Peyer's patch (tissue), 4 donors: ENCODE data around the gene FCER1G.

Source experiments
- POLR2A ChIP-seq, 2 donors: fragments of 450-650 bp; IDR thresholded peaks; one replicate each; pipeline ENCODE4 v1.5.1; 2017; ENCODE audit warnings: antibody characterized with exemption in 2 of 2, mild to moderate bottlenecking in 2 of 2, moderate library complexity in 2 of 2
- TF ChIP-seq, protein P1 (sequence below), 6 experiments: fragments of 450-650 bp in 4 of 6; fragments of 200-600 bp in 2 of 6; sonication (generic) in 1 of 6; IDR thresholded peaks; one replicate each; pipeline ENCODE4 v1.5.1; 2017 to 2019; ENCODE audit warnings: antibody characterized with exemption in 6 of 6, mild to moderate bottlenecking in 3 of 6, moderate library complexity in 1 of 6

DNA sequence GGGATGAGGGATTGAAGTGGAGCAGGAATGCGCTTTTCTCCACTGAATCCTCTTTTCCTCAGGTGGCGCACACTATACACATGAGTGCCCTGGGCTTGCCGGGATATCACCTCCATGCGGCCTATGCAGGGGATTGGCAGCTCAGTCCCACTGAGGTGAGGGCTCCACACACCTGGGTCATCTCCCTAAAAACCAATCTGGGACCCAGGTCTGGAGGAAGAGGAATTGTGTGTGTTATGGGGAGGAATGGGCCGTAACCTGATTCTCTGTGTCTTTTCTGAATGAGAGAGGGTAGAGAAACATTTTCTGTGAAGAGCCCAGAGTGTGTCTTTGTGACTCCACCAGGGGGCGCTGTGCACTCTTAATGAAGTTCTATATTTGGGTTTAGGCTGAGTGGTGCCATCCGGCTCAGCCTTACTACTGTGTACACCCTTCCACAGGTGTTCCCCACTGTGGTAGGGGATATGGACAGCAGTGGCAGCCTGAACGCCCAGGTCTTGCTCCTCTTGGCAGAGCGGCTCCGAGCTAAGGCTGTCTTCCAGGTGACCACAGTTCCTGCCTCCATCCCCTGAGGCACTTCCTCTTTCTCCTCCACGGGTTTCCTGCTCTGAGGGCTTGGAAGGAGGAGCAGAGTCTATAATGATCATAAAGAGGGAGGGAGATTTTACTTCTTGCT lies 12.2 kb downstream of the FCER1G start:
- TF ChIP-seq, protein P1, sequence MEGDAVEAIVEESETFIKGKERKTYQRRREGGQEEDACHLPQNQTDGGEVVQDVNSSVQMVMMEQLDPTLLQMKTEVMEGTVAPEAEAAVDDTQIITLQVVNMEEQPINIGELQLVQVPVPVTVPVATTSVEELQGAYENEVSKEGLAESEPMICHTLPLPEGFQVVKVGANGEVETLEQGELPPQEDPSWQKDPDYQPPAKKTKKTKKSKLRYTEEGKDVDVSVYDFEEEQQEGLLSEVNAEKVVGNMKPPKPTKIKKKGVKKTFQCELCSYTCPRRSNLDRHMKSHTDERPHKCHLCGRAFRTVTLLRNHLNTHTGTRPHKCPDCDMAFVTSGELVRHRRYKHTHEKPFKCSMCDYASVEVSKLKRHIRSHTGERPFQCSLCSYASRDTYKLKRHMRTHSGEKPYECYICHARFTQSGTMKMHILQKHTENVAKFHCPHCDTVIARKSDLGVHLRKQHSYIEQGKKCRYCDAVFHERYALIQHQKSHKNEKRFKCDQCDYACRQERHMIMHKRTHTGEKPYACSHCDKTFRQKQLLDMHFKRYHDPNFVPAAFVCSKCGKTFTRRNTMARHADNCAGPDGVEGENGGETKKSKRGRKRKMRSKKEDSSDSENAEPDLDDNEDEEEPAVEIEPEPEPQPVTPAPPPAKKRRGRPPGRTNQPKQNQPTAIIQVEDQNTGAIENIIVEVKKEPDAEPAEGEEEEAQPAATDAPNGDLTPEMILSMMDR (IDR thresholded peaks at IDR 0.05): peak; percentile 80 to 95 (median 87)
- TF ChIP-seq POLR2A (IDR thresholded peaks at IDR 0.05): no peak
